ENCODE data around the gene FAM149A. TPM values are rescaled to one million over a fixed set of nuclear protein-coding genes. Genes with fewer than 3 reads are reported as not detected.

The FAM149A gene
- total RNA-seq, 2 experiments from 2014 or later = 0.38 TPM; not detected in 1

DNA sequence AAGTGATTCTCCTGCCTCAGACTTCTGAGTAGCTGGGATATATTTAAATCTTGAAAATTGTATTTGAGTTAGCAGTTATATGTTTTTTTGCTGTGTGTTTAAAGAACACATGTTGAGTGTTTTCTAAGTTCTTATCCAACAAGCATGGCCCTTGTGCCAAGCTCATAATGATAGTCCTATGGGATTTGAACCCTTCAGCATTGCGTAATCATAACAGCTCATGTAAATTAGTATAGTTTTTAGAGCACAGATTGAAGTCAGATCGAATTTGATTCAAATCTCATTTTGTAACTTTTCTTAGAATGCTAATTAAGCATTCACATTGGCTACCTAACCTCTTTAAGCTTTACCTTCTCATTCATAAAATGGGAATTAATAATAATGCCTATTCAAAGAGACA is 12.2 kb downstream of the FAM149A start:
- Mint-ChIP-seq H3K27ac (no peak overlapping the region), H3K36me3 (ENCODE audit: low read depth) (no peaks in the 10 kb centered on the region), H3K4me1 (no peaks in the 10 kb centered on the region), H3K27me3 (peaks cover 6% of the 10 kb centered on the region), H3K9me3 (no peaks in the 10 kb centered on the region), H3K4me3 (no peak overlapping the region)
- ChIA-PET POLR2A (no interaction called here), CTCF (interaction anchor here (1.6 kb wide), 1 partner anchor 21 kb away, joined by 7 read pairs; no protein-coding TSS in a partner anchor)
- no peak for DNase-seq

DNA sequence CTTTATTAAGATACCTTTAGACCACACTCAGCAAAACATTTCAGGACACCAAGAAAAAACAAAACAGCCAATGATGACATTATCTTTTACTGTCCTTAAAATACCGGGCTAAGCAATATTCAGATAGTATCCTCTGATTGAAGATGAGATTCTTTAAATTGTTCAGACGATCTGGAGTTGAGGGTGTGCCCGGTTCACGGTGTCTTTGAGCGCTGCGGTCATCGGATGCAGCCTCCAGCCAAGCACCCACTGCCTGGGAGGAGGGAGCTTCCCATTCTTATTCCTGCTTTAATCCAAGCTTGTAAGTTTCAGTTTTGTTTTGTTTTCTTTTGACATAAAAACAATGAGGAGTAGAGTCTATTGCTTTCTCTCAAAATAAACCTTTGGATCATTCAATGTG is 14.1 kb downstream of the FAM149A start:
- no peaks in the 10 kb centered on the region for H3K9me3 Mint-ChIP-seq
- ChIA-PET CTCF (no interaction called here), POLR2A (no interaction called here)
- no peaks in the 10 kb centered on the region for H3K4me1 Mint-ChIP-seq
- no peak overlapping the region for H3K27ac Mint-ChIP-seq
- peaks cover 6% of the 10 kb centered on the region for H3K27me3 Mint-ChIP-seq
- H3K36me3 Mint-ChIP-seq (ENCODE audit: low read depth) = no peaks in the 10 kb centered on the region
- H3K4me3 Mint-ChIP-seq = no peak overlapping the region
- no peak for DNase-seq

DNA sequence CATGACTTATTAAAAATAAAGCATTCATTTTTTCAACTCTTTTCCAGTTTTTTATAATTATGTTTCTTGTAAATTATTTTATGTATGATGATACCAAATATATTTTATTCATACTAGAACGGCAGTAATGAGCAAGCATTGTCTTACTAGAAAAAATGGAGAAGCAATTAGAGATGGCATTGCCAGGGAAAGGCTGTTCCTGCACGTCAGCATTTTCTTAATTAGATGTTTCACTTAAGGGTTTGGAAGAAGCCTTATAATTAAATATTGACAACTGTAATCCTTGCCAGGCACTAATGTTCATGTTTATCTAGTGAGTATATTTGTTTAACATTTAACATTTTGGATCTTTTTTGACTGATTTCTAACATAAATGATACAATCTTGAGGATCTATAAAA is 16.6 kb downstream of the FAM149A start:
- Mint-ChIP-seq H3K4me3 (no peak overlapping the region), H3K27ac (no peak overlapping the region), H3K4me1 (no peaks in the 10 kb centered on the region), H3K36me3 (ENCODE audit: low read depth) (no peaks in the 10 kb centered on the region), H3K9me3 (no peaks in the 10 kb centered on the region), H3K27me3 (peaks cover 6% of the 10 kb centered on the region)
- DNase-seq = no peak
- ChIA-PET POLR2A (no interaction called here), CTCF (no interaction called here)

DNA sequence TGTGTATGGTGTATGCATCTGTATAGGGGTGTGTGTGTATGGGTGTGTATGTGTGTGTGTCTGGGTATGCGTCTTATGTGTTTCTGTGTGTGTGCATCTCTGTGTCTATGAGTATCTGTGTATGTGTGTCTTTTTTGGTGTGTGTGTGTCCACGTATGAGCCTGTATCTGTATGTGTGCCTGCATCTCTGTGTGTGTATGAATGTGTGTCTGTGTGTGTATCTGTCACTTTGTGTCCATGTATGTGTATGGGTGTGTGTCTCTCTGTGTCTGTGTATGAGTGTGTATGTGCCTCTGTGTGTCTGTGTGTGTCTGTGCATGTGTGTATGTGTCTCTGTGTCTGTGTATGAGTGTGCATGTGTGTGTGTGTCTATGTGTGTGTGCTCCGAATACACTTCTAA is 24.3 kb downstream of the FAM149A start:
- Mint-ChIP-seq H3K27ac (no peak overlapping the region), H3K4me1 (peaks cover 10% of the 10 kb centered on the region), H3K9me3 (no peaks in the 10 kb centered on the region), H3K36me3 (ENCODE audit: low read depth) (no peaks in the 10 kb centered on the region), H3K27me3 (peaks cover 6% of the 10 kb centered on the region), H3K4me3 (no peak overlapping the region)
- no peak for DNase-seq
- ChIA-PET CTCF (interaction anchor here (1.4 kb wide), 1 partner anchor 8 kb away, joined by 6 read pairs; no protein-coding TSS in a partner anchor), POLR2A (no interaction called here)

DNA sequence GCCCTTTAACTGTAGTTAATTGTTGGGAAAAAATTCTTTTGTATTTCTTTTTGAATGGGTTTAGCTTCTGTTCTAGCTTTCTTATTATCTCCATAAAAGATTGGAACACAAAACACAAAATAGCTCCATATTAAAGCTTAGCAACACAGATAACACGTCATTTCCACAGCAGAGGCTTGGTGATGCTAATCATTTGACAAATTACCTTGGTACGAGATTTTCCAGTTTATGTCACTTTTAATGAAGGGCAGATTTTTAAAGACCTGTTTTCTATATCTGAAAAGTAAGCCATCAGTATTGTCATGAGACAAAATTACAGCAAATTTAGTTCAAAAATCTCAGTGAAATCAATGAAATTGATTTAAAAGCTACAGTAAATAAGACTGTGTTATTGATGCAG is 27.4 kb downstream of the FAM149A start:
- no peak overlapping the region for H3K4me3 Mint-ChIP-seq
- no peaks in the 10 kb centered on the region for H3K9me3 Mint-ChIP-seq
- ChIA-PET POLR2A (no interaction called here), CTCF (no interaction called here)
- no peak for DNase-seq
- H3K27ac Mint-ChIP-seq = no peak overlapping the region
- no peaks in the 10 kb centered on the region for H3K36me3 Mint-ChIP-seq (ENCODE audit: low read depth)
- H3K27me3 Mint-ChIP-seq = peaks cover 8% of the 10 kb centered on the region
- H3K4me1 Mint-ChIP-seq = peaks cover 22% of the 10 kb centered on the region

DNA sequence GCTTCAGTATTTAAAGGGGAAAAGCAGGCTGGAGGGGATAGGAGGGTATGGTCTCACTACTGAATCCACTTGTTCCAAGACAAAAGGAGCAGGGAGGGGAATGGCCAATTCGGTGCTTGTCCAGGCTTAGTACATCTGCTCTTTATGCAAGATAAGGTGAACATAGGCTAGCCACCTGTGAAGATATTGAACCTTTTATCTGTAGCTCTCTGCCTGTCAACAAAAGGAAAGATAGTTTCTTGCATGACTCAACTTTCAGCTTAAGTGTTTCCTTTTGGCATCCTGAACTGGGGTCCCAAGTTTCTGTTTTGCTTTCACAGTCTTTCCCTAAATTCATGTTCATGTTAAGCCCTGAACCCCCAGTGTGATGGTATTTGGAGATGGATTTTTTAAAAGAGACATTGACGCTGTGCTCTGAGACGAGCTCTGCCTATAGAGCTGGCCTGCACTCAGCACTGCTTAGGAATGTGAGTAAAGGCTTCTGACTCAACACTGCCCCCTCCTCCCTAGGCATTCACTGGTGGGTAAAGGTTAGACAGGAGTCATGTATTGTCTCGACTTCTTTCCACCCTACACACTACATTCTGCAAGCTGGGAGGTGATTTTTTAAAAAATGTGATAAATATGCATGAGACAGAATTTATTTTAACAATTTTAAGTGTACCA is 28.2 kb downstream of the FAM149A start:
- H3K4me3 Mint-ChIP-seq = no peak overlapping the region
- peaks cover 22% of the 10 kb centered on the region for H3K4me1 Mint-ChIP-seq
- DNase-seq = no peak
- peaks cover 8% of the 10 kb centered on the region for H3K27me3 Mint-ChIP-seq
- H3K27ac Mint-ChIP-seq = no peak overlapping the region
- CTCF ChIA-PET = no interaction called here
- no peaks in the 10 kb centered on the region for H3K36me3 Mint-ChIP-seq (ENCODE audit: low read depth)
- H3K9me3 Mint-ChIP-seq = no peaks in the 10 kb centered on the region
- POLR2A ChIA-PET = no interaction called here

DNA sequence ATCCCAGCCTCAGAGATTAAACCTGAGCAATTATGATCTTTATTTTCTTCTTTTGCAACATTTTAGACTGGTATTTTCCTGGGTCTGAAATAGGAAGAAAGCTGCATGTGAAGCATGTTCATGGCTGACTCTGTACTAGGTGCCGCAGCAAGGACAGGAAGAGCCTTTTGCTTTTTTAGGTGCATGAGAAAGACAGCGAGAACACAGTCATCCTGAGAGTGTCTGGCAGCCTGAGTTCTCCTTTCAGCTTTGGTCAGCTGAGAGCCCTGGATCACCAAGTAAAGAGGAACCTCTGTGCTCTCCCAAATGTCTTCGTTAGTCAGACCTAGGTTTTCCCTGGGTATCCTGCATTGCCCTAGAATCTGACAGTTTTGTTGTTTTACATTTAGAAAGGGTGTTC is 29.8 kb downstream of the FAM149A start:
- Mint-ChIP-seq H3K27ac (no peak overlapping the region), H3K36me3 (ENCODE audit: low read depth) (no peaks in the 10 kb centered on the region), H3K9me3 (no peaks in the 10 kb centered on the region), H3K27me3 (peaks cover 10% of the 10 kb centered on the region), H3K4me1 (peaks cover 22% of the 10 kb centered on the region), H3K4me3 (no peak overlapping the region)
- ChIA-PET CTCF (interaction anchor here (1.3 kb wide), 1 partner anchor 95 kb away, joined by 3 read pairs; no protein-coding TSS in a partner anchor), POLR2A (interaction anchor here (0.7 kb wide), 1 partner anchor 521 kb away, joined by 3 read pairs; no protein-coding TSS in a partner anchor)
- DNase-seq = peak; percentile 27

DNA sequence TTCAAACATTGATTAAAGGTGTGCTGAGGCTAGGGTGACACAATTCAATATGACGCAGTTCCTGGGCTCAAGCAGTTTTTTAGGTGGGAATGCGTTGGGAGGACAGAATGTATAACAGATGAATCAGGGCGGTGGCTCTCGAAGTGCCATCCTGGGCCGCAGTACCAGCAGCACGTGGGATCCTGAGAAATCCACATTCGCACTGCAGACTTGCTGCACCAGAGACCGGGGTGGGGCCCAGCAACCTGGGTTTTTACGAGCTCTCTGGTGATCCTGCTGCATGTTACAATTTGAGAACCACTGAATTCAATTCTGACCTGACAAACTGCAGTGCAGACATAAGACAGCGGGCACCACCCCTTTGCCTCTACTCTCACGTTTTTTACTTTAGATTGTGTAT is 30.4 kb downstream of the FAM149A start:
- Mint-ChIP-seq H3K27me3 (peaks cover 10% of the 10 kb centered on the region), H3K4me1 (peaks cover 22% of the 10 kb centered on the region), H3K4me3 (no peak overlapping the region), H3K9me3 (no peaks in the 10 kb centered on the region), H3K27ac (no peak overlapping the region), H3K36me3 (ENCODE audit: low read depth) (no peaks in the 10 kb centered on the region)
- no peak for DNase-seq
- ChIA-PET CTCF (interaction anchor here (1.3 kb wide), 1 partner anchor 96 kb away, joined by 3 read pairs; no protein-coding TSS in a partner anchor), POLR2A (no interaction called here)

- CTCF ChIA-PET = interaction anchor here (0.6 to 3.2 kb wide), 13 partner anchors 9 to 541 kb away, joined by 3 to 37 read pairs (median 6); partner anchors contain the start of genes CYP4V2 and TLR3
- Mint-ChIP-seq H3K36me3 (ENCODE audit: low read depth) (no peaks in the 10 kb centered on the region), H3K4me3 (no peak overlapping the region), H3K27ac (no peak overlapping the region), H3K9me3 (no peaks in the 10 kb centered on the region), H3K4me1 (peaks cover 22% of the 10 kb centered on the region), H3K27me3 (peaks cover 11% of the 10 kb centered on the region)
- POLR2A ChIA-PET = no interaction called here
- DNase-seq = no peak
Observed at GRCh38 chr4:186137196-186137794, 32.8 kb downstream of the FAM149A start.

GRCh38 chr4:186144198-186144945 is 39.9 kb downstream of the FAM149A start:
- Mint-ChIP-seq H3K36me3 (ENCODE audit: low read depth) (no peaks in the 10 kb centered on the region), H3K4me1 (peaks cover 15% of the 10 kb centered on the region), H3K27ac (no peak overlapping the region), H3K9me3 (no peaks in the 10 kb centered on the region), H3K4me3 (peak overlapping the region; percentile 67), H3K27me3 (peaks cover 49% of the 10 kb centered on the region)
- POLR2A ChIA-PET = interaction anchor here (2.1 kb wide), 1 partner anchor 75 kb away, joined by 4 read pairs; the partner anchor contains the start of gene TLR3
- DNase-seq = no peak
- CTCF ChIA-PET = no interaction called here

DNA sequence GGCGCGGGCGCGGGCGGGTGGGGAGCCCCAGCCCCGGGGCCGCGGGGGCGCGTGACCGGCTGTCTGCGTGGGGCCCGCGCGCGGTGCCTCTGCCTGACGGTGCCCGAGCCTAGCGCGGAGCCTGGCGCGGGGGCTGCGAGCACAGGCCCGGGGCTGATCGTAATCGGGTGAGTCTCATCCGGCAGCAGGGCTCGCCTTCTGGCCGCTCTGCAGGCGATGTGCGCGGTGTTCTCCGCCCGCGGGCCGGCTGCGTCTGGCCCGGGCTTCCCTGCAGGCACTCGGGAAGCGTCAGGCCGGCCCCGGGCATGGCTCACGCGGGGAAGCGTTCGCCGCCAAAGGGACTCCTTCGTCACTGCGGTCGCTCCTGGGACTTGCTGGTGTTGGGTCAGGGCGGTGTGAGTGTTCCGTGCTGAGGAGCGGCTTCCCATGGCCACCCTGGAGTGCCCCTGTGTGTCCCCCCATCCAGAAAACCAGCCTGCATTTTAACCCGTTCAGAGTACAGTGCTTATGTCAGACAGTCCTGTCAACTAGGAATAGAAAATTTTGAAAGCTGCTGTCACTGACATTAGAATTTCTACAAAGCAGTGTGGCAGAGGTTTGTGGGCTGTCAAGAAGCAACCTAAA is 40.6 kb downstream of the FAM149A start:
- H3K27ac Mint-ChIP-seq = no peak overlapping the region
- H3K9me3 Mint-ChIP-seq = no peaks in the 10 kb centered on the region
- ChIA-PET CTCF (interaction anchor here (1.6 kb wide), 1 partner anchor 8 kb away, joined by 6 read pairs; no protein-coding TSS in a partner anchor), POLR2A (interaction anchor here (0.9 to 2.1 kb wide), 2 partner anchors 15 to 76 kb away, joined by 4 read pairs; partner anchors contain the start of gene TLR3)
- H3K4me1 Mint-ChIP-seq = peaks cover 15% of the 10 kb centered on the region
- no peaks in the 10 kb centered on the region for H3K36me3 Mint-ChIP-seq (ENCODE audit: low read depth)
- DNase-seq = no peak
- peak overlapping the region; percentile 53 for H3K4me3 Mint-ChIP-seq
- H3K27me3 Mint-ChIP-seq = peaks cover 49% of the 10 kb centered on the region

- H3K27me3 Mint-ChIP-seq = peaks cover 49% of the 10 kb centered on the region
- no peaks in the 10 kb centered on the region for H3K9me3 Mint-ChIP-seq
- no peak overlapping the region for H3K27ac Mint-ChIP-seq
- H3K36me3 Mint-ChIP-seq (ENCODE audit: low read depth) = no peaks in the 10 kb centered on the region
- ChIA-PET POLR2A (no interaction called here), CTCF (interaction anchor here (1.6 kb wide), 1 partner anchor 9 kb away, joined by 6 read pairs; no protein-coding TSS in a partner anchor)
- H3K4me1 Mint-ChIP-seq = peaks cover 15% of the 10 kb centered on the region
- no peak overlapping the region for H3K4me3 Mint-ChIP-seq
- DNase-seq = no peak
Observed at GRCh38 chr4:186146458-186146857, 42.0 kb downstream of the FAM149A start.

Data from activated CD4-positive, alpha-beta memory T cell treated with anti-CD3 and anti-CD28 coated beads, Interleukin-2, amount 10 ng/mL, durations not matched to agents 7 days and 5 days (primary cell).